Measurements from ENCODE around the gene PPP2R5C. TPM values are rescaled to one million over a fixed set of nuclear protein-coding genes. Genes with fewer than 3 reads are reported as not detected.
A peak's percentile ranks its signal among the peaks of the same experiment; 100 is the strongest.

The PPP2R5C gene
- total RNA-seq, 6 donors from 2014 or later, result 105 to 208 (median 133) TPM

DNA sequence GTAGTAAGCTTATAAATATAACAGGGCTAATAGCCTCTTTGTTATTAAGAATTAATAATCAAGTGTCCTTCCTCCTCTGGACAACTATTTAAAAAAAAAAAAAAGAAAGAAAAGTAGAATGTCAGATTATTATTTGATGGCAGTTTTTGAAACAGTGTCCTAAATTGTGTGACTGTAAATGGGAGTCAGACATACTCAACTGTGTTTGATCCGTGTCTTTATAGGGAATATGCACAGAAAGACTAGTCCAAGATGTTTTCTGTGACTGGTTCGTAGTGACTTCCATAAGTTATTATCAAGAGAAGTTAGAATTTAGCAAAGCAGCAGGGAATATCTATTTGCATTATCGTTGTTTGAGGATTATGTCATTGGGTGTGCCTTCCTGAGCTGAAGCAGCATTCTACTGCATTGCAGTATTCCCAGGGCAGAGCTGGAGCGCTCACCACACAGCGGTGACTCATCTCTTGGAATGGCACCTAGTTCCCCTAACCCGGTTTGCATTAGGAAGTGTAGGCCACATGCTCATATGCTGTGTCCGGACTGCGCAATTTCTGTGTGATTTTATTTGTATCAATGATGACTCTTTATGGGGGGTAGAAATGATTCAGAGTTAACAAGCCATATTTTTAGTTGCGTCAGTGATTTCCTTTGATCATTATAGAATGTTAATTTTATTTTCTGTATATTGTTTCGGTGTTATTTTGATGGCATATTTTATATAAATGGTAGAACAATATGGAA lies 210.8 kb downstream of the PPP2R5C start:
- H3K4me1 ChIP-seq, result peaks cover 27 to 55% (median 41%) of the 10 kb centered on the region in 4 donors
- DNase-seq (peak in 1 of 2 donors; percentile 93), ATAC-seq (ENCODE audit: low FRiP score in 2 of 2) (peak; percentile 96 to 99)
- H3K27ac ChIP-seq, result peak overlapping the region; percentile 57 to 83 (median 67)
- peaks cover 0 to 28% (median 14%) of the 10 kb centered on the region in 4 donors for H3K36me3 ChIP-seq
- no peaks in the 10 kb centered on the region for H3K9me3 ChIP-seq
- no peak overlapping the region for H3K4me3 ChIP-seq
- TF ChIP-seq POLR2A (IDR thresholded peaks at IDR 0.05), result peak in 1 of 4 donors; percentile 18
- TF ChIP-seq, protein P1, sequence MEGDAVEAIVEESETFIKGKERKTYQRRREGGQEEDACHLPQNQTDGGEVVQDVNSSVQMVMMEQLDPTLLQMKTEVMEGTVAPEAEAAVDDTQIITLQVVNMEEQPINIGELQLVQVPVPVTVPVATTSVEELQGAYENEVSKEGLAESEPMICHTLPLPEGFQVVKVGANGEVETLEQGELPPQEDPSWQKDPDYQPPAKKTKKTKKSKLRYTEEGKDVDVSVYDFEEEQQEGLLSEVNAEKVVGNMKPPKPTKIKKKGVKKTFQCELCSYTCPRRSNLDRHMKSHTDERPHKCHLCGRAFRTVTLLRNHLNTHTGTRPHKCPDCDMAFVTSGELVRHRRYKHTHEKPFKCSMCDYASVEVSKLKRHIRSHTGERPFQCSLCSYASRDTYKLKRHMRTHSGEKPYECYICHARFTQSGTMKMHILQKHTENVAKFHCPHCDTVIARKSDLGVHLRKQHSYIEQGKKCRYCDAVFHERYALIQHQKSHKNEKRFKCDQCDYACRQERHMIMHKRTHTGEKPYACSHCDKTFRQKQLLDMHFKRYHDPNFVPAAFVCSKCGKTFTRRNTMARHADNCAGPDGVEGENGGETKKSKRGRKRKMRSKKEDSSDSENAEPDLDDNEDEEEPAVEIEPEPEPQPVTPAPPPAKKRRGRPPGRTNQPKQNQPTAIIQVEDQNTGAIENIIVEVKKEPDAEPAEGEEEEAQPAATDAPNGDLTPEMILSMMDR (IDR thresholded peaks at IDR 0.05), result no peak
- peak; percentile 73 to 82 for TF ChIP-seq POLR2AphosphoS5 (IDR thresholded peaks at IDR 0.05)
- TF ChIP-seq EP300 (IDR thresholded peaks at IDR 0.05), result peak in 1 of 4 donors; percentile 65
- no peaks in the 10 kb centered on the region for H3K27me3 ChIP-seq
- 28 to 37% methylated on average over 8 to 10 of the region's 10 CpGs for WGBS, 2 donors

DNA sequence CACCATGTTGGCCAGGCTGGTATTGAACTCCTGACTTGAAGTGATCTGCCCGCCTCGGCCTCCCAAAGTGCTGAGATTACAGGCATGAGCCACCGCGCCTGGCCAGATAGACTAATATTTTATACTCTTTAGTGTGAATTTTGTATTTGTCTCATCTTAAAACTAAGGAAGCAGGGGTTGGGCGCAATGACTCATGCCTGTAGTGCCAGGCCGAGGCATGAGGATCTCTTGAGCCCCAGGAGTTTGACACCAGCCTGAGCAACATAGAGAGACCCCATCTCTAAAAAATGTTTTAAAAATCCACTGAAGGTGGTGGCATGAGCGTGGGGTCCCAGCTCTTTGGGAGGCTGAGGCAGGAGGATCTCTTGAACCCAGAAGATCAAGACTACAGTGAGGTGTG lies 211.8 kb downstream of the PPP2R5C start:
- DNase-seq (peak in 1 of 2 donors; percentile 37), ATAC-seq (ENCODE audit: low FRiP score in 2 of 2) (peak in 1 of 2 donors; percentile 11)
- H3K27me3 ChIP-seq, result no peaks in the 10 kb centered on the region
- peaks cover 0 to 38% (median 20%) of the 10 kb centered on the region in 4 donors for H3K36me3 ChIP-seq
- no peak overlapping the region for H3K4me3 ChIP-seq
- 87 to 93% methylated on average over 7 of the region's 7 CpGs for WGBS, 2 donors
- H3K9me3 ChIP-seq, result no peaks in the 10 kb centered on the region
- peaks cover 22 to 44% (median 34%) of the 10 kb centered on the region in 4 donors for H3K4me1 ChIP-seq
- H3K27ac ChIP-seq, result peak overlapping the region in 3 of 4 donors; percentile 57 to 81 (median 75)
- TF ChIP-seq POLR2AphosphoS5 (IDR thresholded peaks at IDR 0.05) (no peak), EP300 (IDR thresholded peaks at IDR 0.05) (no peak), POLR2A (IDR thresholded peaks at IDR 0.05) (no peak)
- TF ChIP-seq, protein P1 (IDR thresholded peaks at IDR 0.05), result no peak

DNA sequence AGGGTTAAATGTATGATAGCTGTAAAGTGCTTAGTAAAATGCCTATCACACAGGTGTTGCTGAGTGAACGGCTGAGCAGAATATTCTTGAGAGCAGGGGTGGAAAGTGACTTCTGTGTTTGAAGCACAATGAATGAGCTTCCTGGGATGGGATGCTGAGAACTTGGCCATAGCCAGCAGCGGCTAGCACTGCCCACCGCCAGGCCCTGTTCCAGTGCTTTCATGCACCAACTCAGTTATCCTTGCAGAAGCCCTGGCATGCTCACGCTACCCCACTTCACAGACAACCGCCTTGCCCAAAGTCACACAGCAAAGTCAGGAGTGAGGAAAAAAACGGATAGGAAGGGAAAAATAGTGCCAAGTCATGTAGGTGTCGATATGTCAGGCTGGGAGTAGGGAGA lies 213.7 kb downstream of the PPP2R5C start:
- WGBS, 2 donors, result 72 to 92% methylated on average over 7 of the region's 7 CpGs
- H3K4me1 ChIP-seq, result peaks cover 21 to 57% (median 33%) of the 10 kb centered on the region in 4 donors
- TF ChIP-seq POLR2AphosphoS5 (IDR thresholded peaks at IDR 0.05) (no peak), POLR2A (IDR thresholded peaks at IDR 0.05) (no peak), EP300 (IDR thresholded peaks at IDR 0.05) (no peak)
- TF ChIP-seq, protein P1 (IDR thresholded peaks at IDR 0.05), result no peak
- H3K4me3 ChIP-seq, result no peak overlapping the region
- H3K27ac ChIP-seq, result no peak overlapping the region
- DNase-seq (no peak), ATAC-seq (ENCODE audit: low FRiP score in 2 of 2) (no peak)
- peaks cover 6 to 45% (median 29%) of the 10 kb centered on the region in 4 donors for H3K36me3 ChIP-seq
- no peaks in the 10 kb centered on the region for H3K9me3 ChIP-seq
- no peaks in the 10 kb centered on the region for H3K27me3 ChIP-seq

Small RNA genes lying within 50 kb of the gene (small RNA-seq; reads per million reads assigned to genes)
- 0 reads per million in 4 donors for gene AL118558.2
- 0 reads per million in 4 donors for gene RNU6-790P

Other genes starting within 250 kb of the PPP2R5C start
- 1 to 10 TPM in 4 of 6 donors, under 1 TPM in 2; 0.30 to 3.6 (median 1.9) TPM for gene DIO3, start 200.2 kb upstream of the PPP2R5C start, total RNA-seq
- gene DYNC1H1, start 202.9 kb downstream of the PPP2R5C start, total RNA-seq, result 100 to 1,000 TPM; 352 to 556 (median 447) TPM

Measured in upper lobe of left lung (tissue), 6 donors.